NCI-H2196 (cell line): ENCODE results near the gene ATRN.
"Not testable (repeated sequence)": the region's sequence is repeated elsewhere in the genome, so short reads cannot be mapped to it uniquely, and the experiment has no call there.

Experiments
- DNase-seq: peaks from one replicate; lab custom pipeline; 2025; ENCODE audit not compliant: unreplicated experiment; lab: John Stamatoyannopoulos, UW

ATRN gene

GRCh38 chr20:3514012-3514642 lies 43.3 kb downstream of the ATRN start:
- no peak for DNase-seq

GRCh38 chr20:3515379-3516170 lies 44.8 kb downstream of the ATRN start:
- DNase-seq: no peak

GRCh38 chr20:3521852-3522740 lies 51.3 kb downstream of the ATRN start:
- no peak for DNase-seq

- DNase-seq: not testable (repeated sequence)
Measured at GRCh38 chr20:3524696-3525095, 53.9 kb downstream of the ATRN start.

GRCh38 chr20:3532089-3532615 lies 61.3 kb downstream of the ATRN start:
- no peak for DNase-seq

- not testable (repeated sequence) for DNase-seq
Measured at GRCh38 chr20:3537733-3538132, 66.9 kb downstream of the ATRN start.

- DNase-seq: no peak
Measured at GRCh38 chr20:3539311-3540107, 68.7 kb downstream of the ATRN start.

GRCh38 chr20:3541887-3542721 lies 71.3 kb downstream of the ATRN start:
- DNase-seq: no peak

- DNase-seq: no peak
Measured at GRCh38 chr20:3543901-3544507, 73.2 kb downstream of the ATRN start.

GRCh38 chr20:3545401-3545925 lies 74.6 kb downstream of the ATRN start:
- DNase-seq: no peak

GRCh38 chr20:3547906-3548305 lies 77.1 kb downstream of the ATRN start:
- no peak for DNase-seq

- DNase-seq: no peak
Measured at GRCh38 chr20:3550837-3551236, 80.0 kb downstream of the ATRN start.

GRCh38 chr20:3551681-3552434 lies 81.0 kb downstream of the ATRN start:
- no peak for DNase-seq

- no peak for DNase-seq
Measured at GRCh38 chr20:3553663-3554062, 82.8 kb downstream of the ATRN start.

GRCh38 chr20:3557237-3557785 lies 86.5 kb downstream of the ATRN start:
- no peak for DNase-seq

GRCh38 chr20:3559231-3559630 lies 88.4 kb downstream of the ATRN start:
- DNase-seq: no peak

GRCh38 chr20:3559637-3560036 lies 88.8 kb downstream of the ATRN start:
- DNase-seq: no peak

GRCh38 chr20:3560162-3560561 lies 89.3 kb downstream of the ATRN start:
- no peak for DNase-seq
